AG09319 (cell line): ENCODE results near the gene OR13G1.

ENCODE experiments used
- DNase-seq: peaks from one replicate; pipeline ENCODE4 v3.0.0-alpha.2; 2010; ENCODE audit warnings: low read depth; ENCODE audit errors: extremely low read depth
- CTCF ChIP-seq: IDR thresholded peaks from 2 replicates; pipeline ENCODE4 v1.5.1; 2011; ENCODE audit warnings: low read depth, mild to moderate bottlenecking, inconsistent platforms, low read length, moderate library complexity

The OR13G1 gene

GRCh38 chr1:247638781-247639180 lies 40.8 kb downstream of the OR13G1 start:
- no peak for TF ChIP-seq CTCF
- DNase-seq, result no peak

GRCh38 chr1:247638011-247638410 lies 41.5 kb downstream of the OR13G1 start:
- no peak for TF ChIP-seq CTCF
- DNase-seq, result no peak

- no peak for DNase-seq
- TF ChIP-seq CTCF, result no peak
Measured at GRCh38 chr1:247627951-247628350, 51.6 kb downstream of the OR13G1 start.
